HCT116 (cell line): ENCODE measurements around the gene FZR1. TPM values are rescaled to one million over a fixed set of nuclear protein-coding genes. Genes with fewer than 3 reads are reported as not detected.

Experiments used
- ATAC-seq: fragments of 200-7000 bp; cut with Tn5 transposase; 2 replicates; pipeline ENCODE4 v1.9.1; 2020; ENCODE audit warnings: mild to moderate bottlenecking, moderate library complexity
- BruUV-seq: library from RNA; stranded (reverse); fragments of 400-500 nt; replicated peaks from 2 replicates; lab custom pipeline; 2021; lab: Mats Ljungman, UMichigan
- CTCF ChIA-PET: fragments of 300-600 bp; sonication (Branson Sonifier 250); formaldehyde crosslinking; loops from one replicate; lab custom pipeline; 2021; ENCODE audit warnings: antibody characterized with exemption; lab: Charles Lee
- POLR2A ChIA-PET: fragments of 300-600, 350-600 bp; sonication (Branson Sonifier 250); formaldehyde crosslinking; loops from one replicate; lab custom pipeline; 2021; ENCODE audit warnings: antibody characterized with exemption; lab: Charles Lee
- RAD21 ChIA-PET, 2 experiments: fragments of 300-600 bp; sonication (Branson Sonifier 250); formaldehyde crosslinking; loops; one replicate each; lab custom pipeline; 2023; ENCODE audit warnings: low total read pairs in 2 of 2; ENCODE audit not compliant: uncharacterized antibody in 2 of 2, unreplicated experiment in 2 of 2, low non-redundant PET in 1 of 2; lab: Charles Lee
- DNase-seq: peaks from one replicate; pipeline ENCODE4 v3.0.0-alpha.2; 2010; ENCODE audit warnings: low read depth, low spot score
- H2AFZ ChIP-seq: fragments of 200-600 bp; shearing (Covaris generic), sonication (generic); 2 replicates; pipeline ENCODE4 v1.6.1; 2017; ENCODE audit warnings: low read depth, mixed run types, mixed read lengths, antibody characterized with exemption, low read length; ENCODE audit not compliant: poor library complexity, severe bottlenecking
- H3K27ac ChIP-seq: 2 replicates; pipeline ENCODE4 v1.5.1; 2012; ENCODE audit warnings: low read depth, low read length
- H3K27me3 ChIP-seq: fragments of 200-600 bp; sonication (generic); 2 replicates; pipeline ENCODE4 v1.6.1; 2016; ENCODE audit warnings: mixed run types, low read length, mixed read lengths; ENCODE audit not compliant: insufficient read depth
- H3K36me3 ChIP-seq, 2 experiments: fragments of 200-500 bp in 1 of 2; fragments of 200-600 bp in 1 of 2; sonication (Bioruptor generic) in 1 of 2; sonication (generic) in 1 of 2; 2 replicates each; pipeline versions ENCODE4 v1.5.1 to v1.6.1; 2014 to 2016; ENCODE audit warnings: low read length in 2 of 2, inconsistent platforms in 1 of 2, mixed read lengths in 1 of 2, mixed run types in 1 of 2; ENCODE audit not compliant: insufficient read depth in 2 of 2, control insufficient read depth in 1 of 2
- H3K4me1 ChIP-seq, 2 experiments: fragments of 200-600 bp in 1 of 2; sonication (generic) in 1 of 2; 2 replicates each; pipeline versions ENCODE4 v1.5.1 to v1.6.1; 2012 to 2017; ENCODE audit warnings: low read length in 2 of 2, inconsistent platforms in 1 of 2, mild to moderate bottlenecking in 1 of 2, mixed read lengths in 1 of 2, mixed run types in 1 of 2, moderate library complexity in 1 of 2; ENCODE audit not compliant: insufficient read depth in 2 of 2, control insufficient read depth in 1 of 2
- H3K4me2 ChIP-seq: fragments of 200-600 bp; sonication (generic); 2 replicates; pipeline ENCODE4 v1.6.1; 2017; ENCODE audit warnings: mixed run types, low read length, mixed read lengths
- H3K4me3 ChIP-seq, 2 experiments: fragments of 200-600 bp in 1 of 2; sonication (generic) in 1 of 2; replicated peaks in 1 of 2; 2 replicates each; pipeline ENCODE4 v1.5.1; 2011 to 2016; ENCODE audit warnings: low read length in 2 of 2, control low read depth in 1 of 2, low read depth in 1 of 2, mild to moderate bottlenecking in 1 of 2, mixed read lengths in 1 of 2, mixed run types in 1 of 2
- H3K79me2 ChIP-seq: fragments of 200-600 bp; sonication (generic); 2 replicates; pipeline ENCODE4 v1.6.1; 2017; ENCODE audit warnings: mild to moderate bottlenecking, mixed run types, low read length, moderate library complexity, mixed read lengths; ENCODE audit not compliant: insufficient read depth
- H3K9ac ChIP-seq: fragments of 200-600 bp; sonication (generic); 2 replicates; pipeline ENCODE4 v1.6.1; 2016; ENCODE audit warnings: low read length, mixed read lengths
- H3K9me2 ChIP-seq: fragments of 200-600 bp; sonication (generic), shearing (Covaris generic); 2 replicates; pipeline ENCODE4 v1.6.1; 2017; ENCODE audit warnings: mixed run types, mild to moderate bottlenecking, moderate library complexity; ENCODE audit not compliant: insufficient read depth
- H3K9me3 ChIP-seq, 2 experiments: fragments of 200-500 bp in 1 of 2; fragments of 200-600 bp in 1 of 2; sonication (Bioruptor generic) in 1 of 2; sonication (generic) in 1 of 2; 2 replicates each; pipeline ENCODE4 v1.6.1; 2014 to 2017; ENCODE audit warnings: low read length in 2 of 2, mixed read lengths in 2 of 2, inconsistent platforms in 1 of 2, low read depth in 1 of 2, mild to moderate bottlenecking in 1 of 2, mixed run types in 1 of 2, moderate library complexity in 1 of 2; ENCODE audit not compliant: control insufficient read depth in 1 of 2, insufficient read depth in 1 of 2
- H4K20me1 ChIP-seq: fragments of 200-600 bp; sonication (generic), shearing (Covaris generic); 2 replicates; pipeline ENCODE4 v1.6.1; 2017; ENCODE audit warnings: mixed run types, mild to moderate bottlenecking, moderate library complexity; ENCODE audit not compliant: insufficient read depth
- ATF3 ChIP-seq: IDR thresholded peaks from 2 replicates; pipeline ENCODE4 v1.6.1; 2012
- CBX3 ChIP-seq: IDR thresholded peaks from 2 replicates; pipeline ENCODE4 v1.6.1; 2012; ENCODE audit warnings: low read depth
- CEBPB ChIP-seq: IDR thresholded peaks from 2 replicates; pipeline ENCODE4 v1.6.1; 2012; ENCODE audit warnings: low read depth
- CTCF ChIP-seq, 3 experiments: fragments of 200-600 bp in 1 of 3; sonication (generic) in 1 of 3; IDR thresholded peaks in 2 of 3; conservative IDR thresholded peaks in 1 of 3; 2 replicates each; pipeline ENCODE4 v1.5.1; 2012 to 2017; ENCODE audit warnings: low read depth in 2 of 3, low read length in 2 of 3, antibody characterized with exemption in 1 of 3, borderline replicate concordance in 1 of 3, control low read depth in 1 of 3, mild to moderate bottlenecking in 1 of 3, mixed read lengths in 1 of 3, mixed run types in 1 of 3, moderate library complexity in 1 of 3; ENCODE audit not compliant: insufficient read depth in 1 of 3
- EGR1 ChIP-seq: IDR thresholded peaks from 2 replicates; pipeline ENCODE4 v1.6.1; 2012; ENCODE audit warnings: low read depth
- ELF1 ChIP-seq: IDR thresholded peaks from 2 replicates; pipeline ENCODE4 v1.6.1; 2012; ENCODE audit warnings: low read depth, borderline replicate concordance
- EZH2 ChIP-seq: fragments of 200-600 bp; sonication (generic); IDR thresholded peaks from 2 replicates; pipeline ENCODE4 v1.6.1; 2017; ENCODE audit warnings: antibody characterized with exemption, mixed run types
- EZH2phosphoT487 ChIP-seq: fragments of 200-600 bp; IDR thresholded peaks from 2 replicates; pipeline ENCODE4 v1.6.1; 2018; ENCODE audit warnings: antibody characterized with exemption, borderline replicate concordance
- FOSL1 ChIP-seq: IDR thresholded peaks from 2 replicates; pipeline ENCODE4 v1.6.1; 2012; ENCODE audit warnings: low read depth
- MAX ChIP-seq: IDR thresholded peaks from 2 replicates; pipeline ENCODE4 v1.6.1; 2012
- POLR2A ChIP-seq: IDR thresholded peaks from 2 replicates; pipeline ENCODE4 v1.7.0; 2011; ENCODE audit warnings: borderline replicate concordance; ENCODE audit not compliant: insufficient read depth, insufficient read length; ENCODE audit errors: extremely low read depth
- RAD21 ChIP-seq: IDR thresholded peaks from 2 replicates; pipeline ENCODE4 v1.6.1; 2012; ENCODE audit warnings: low read depth, mild to moderate bottlenecking
- SIN3A ChIP-seq: IDR thresholded peaks from 2 replicates; pipeline ENCODE4 v1.6.1; 2012; ENCODE audit warnings: low read depth
- SP1 ChIP-seq: IDR thresholded peaks from 2 replicates; pipeline ENCODE4 v1.6.1; 2012; ENCODE audit warnings: low read depth
- SRF ChIP-seq: IDR thresholded peaks from 2 replicates; pipeline ENCODE4 v1.6.1; 2012; ENCODE audit warnings: low read depth
- TCF7L2 ChIP-seq: IDR thresholded peaks from 2 replicates; pipeline ENCODE4 v1.7.0; 2011; ENCODE audit warnings: borderline replicate concordance, inconsistent platforms; ENCODE audit not compliant: insufficient read depth, insufficient read length; ENCODE audit errors: extremely low read depth
- YY1 ChIP-seq: IDR thresholded peaks from 2 replicates; pipeline ENCODE4 v1.6.1; 2011; ENCODE audit warnings: low read length, low read depth, moderate library complexity, mild to moderate bottlenecking; ENCODE audit not compliant: insufficient replicate concordance; ENCODE audit errors: extremely low read depth
- ZBTB33 ChIP-seq: IDR thresholded peaks from 2 replicates; pipeline ENCODE4 v1.6.1; 2011; ENCODE audit warnings: mild to moderate bottlenecking, low read length, moderate library complexity; ENCODE audit not compliant: insufficient replicate concordance; ENCODE audit errors: extremely low read depth
- ZFX ChIP-seq: fragments of 450-650 bp; IDR thresholded peaks from 2 replicates; pipeline ENCODE4 v1.6.1; 2017
- ZNF274 ChIP-seq: fragments of 200-500 bp; sonication (Bioruptor generic); IDR thresholded peaks from 2 replicates; pipeline ENCODE4 v1.6.1; 2014; ENCODE audit warnings: mild to moderate bottlenecking, low read depth, low read length, inconsistent platforms
- intact Hi-C: fragments of 100-400 bp; cut with micrococcal nuclease; formaldehyde crosslinking; loops from 2 replicates; pipeline ENCODE4 v1.10.0; 2022
- total RNA-seq: library from RNA; stranded (reverse); gene quantifications from one replicate; pipeline ENCODE4 v1.2.1, GENCODE V29; 2021; ENCODE audit not compliant: unreplicated experiment

FZR1 gene
- total RNA-seq, 1 experiment from 2014 or later: 60.3 TPM

GRCh38 chr19:3534375-3535234 is 28.5 kb downstream of the FZR1 start:
- no peaks in the 10 kb centered on the region for H3K9me3 ChIP-seq
- CTCF ChIA-PET: no interaction called here
- H3K4me2 ChIP-seq: no peak overlapping the region
- H2AFZ ChIP-seq: no peak overlapping the region
- BruUV-seq: no TSS peak
- TF ChIP-seq ELF1 (no peak), EGR1 (no peak), SP1 (no peak), CTCF (IDR thresholded peaks at IDR 0.05 in 2 of 3, conservative IDR thresholded peaks at IDR 0.05 in 1 of 3; ENCODE audit: borderline replicate concordance in 1 of 3, insufficient read depth in 1 of 3, low read depth in 2 of 3, low read length in 2 of 3) (no peak), ATF3 (no peak), MAX (no peak), EZH2phosphoT487 (no peak), YY1 (no peak), POLR2A (no peak), TCF7L2 (no peak), EZH2 (no peak), CEBPB (no peak), FOSL1 (no peak), CBX3 (no peak), ZFX (no peak), SRF (no peak), RAD21 (no peak), SIN3A (no peak), ZNF274 (no peak), ZBTB33 (no peak)
- POLR2A ChIA-PET: no interaction called here
- no peaks in the 10 kb centered on the region for H3K79me2 ChIP-seq
- peaks cover 11 to 27% of the 10 kb centered on the region in 2 experiments; a peak in 3 of 4 replicates for H3K36me3 ChIP-seq
- RAD21 ChIA-PET: no interaction called here
- H3K27ac ChIP-seq: no peak overlapping the region
- DNase-seq (no peak), ATAC-seq (no peak)
- intact Hi-C loops: no loop called here
- H3K27me3 ChIP-seq: no peaks in the 10 kb centered on the region
- H3K4me3 ChIP-seq: no peak overlapping the region
- no peak overlapping the region for H3K9ac ChIP-seq
- no peaks in the 10 kb centered on the region for H4K20me1 ChIP-seq
- H3K9me2 ChIP-seq: no peaks in the 10 kb centered on the region
- H3K4me1 ChIP-seq: peaks cover 3 to 21% of the 10 kb centered on the region in 2 experiments; a peak in 3 of 4 replicates
